NCI-H748 (cell line): ENCODE data around the gene TEX264.

Source experiments
- DNase-seq: peaks from one replicate; lab custom pipeline; 2025; ENCODE audit not compliant: unreplicated experiment; lab: John Stamatoyannopoulos, UW

Gene TEX264

DNA sequence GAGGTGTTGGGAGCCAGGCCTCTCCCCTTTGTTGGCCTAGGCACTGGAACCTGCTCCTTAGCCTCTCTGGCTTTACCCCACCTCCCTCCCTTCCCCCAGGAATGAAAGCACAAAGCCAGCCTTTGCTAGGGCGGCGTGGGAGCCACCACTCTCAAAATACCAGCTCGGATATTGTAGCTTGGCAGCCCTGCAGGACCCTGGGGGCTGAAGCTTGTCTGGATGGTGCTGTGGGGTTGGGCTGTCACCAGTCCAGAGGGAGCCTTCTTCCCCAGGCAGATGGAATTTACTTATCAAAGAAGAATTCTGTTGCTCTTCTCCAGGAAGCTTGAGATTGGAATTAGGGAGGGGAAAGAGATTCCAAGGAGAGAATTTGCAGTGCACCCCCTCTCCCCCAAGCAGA is 20.9 kb downstream of the TEX264 start:
- DNase-seq = no peak

DNA sequence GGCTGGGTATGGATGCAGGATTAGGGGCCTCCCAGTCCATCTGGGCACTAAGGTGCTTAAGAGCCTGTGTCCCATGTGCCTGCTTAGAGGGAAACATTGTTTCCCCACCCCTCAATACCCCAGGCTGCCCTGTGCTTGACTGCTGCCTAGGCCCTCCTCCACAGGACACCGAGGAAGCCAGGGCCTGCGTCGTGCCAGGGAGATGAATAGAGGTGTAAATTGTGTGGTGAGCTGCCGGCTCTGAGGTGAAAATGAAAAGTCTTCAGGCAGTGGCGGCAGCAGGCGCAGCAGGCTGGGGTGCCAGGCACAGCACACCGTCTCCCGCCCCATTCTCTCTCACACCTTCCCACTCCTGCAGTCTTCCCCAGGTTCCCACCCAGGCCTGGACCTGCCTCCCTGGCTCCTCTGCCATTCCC is 21.9 kb downstream of the TEX264 start:
- no peak for DNase-seq

DNA sequence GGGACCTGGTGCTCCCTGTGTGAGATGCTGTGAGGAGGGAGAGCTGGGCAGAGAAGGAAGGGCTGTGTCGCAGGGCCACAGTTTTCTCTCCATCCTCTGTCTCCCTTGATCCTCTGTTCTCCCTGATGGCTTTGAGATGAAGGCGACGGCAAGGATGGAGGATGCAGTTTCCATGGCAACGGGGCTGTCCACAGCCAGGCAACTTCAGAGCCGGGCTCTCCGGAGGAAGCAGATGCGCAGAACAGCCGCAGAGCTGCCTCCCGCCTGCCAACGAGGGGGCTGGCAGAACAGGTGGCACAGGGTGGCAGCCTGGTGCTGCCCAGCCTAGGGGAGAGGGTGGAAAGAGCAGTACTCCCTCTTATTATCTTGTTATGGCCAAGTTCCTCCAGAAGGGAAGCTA is 25.9 kb downstream of the TEX264 start:
- no peak for DNase-seq

DNA sequence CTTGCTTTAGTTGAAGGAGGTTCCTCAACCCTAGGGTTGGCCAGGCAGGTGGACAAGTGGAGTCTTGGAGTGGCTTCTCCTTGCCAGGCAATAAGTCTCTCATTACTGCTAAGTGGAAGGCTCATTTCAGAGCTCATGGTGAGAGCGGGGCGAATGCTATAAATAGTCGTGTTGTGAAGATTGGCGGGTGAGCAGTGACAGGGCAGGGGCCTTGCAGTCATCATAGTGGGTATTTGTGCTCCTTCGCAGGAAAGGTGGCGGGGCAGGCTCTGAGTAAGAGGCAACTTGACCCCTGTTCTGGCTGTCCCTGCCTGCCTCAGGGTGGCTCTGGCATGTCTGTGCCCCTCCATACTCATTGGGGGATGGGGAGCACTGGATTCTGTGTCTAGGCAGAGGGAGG is 27.2 kb downstream of the TEX264 start:
- DNase-seq = no peak

DNA sequence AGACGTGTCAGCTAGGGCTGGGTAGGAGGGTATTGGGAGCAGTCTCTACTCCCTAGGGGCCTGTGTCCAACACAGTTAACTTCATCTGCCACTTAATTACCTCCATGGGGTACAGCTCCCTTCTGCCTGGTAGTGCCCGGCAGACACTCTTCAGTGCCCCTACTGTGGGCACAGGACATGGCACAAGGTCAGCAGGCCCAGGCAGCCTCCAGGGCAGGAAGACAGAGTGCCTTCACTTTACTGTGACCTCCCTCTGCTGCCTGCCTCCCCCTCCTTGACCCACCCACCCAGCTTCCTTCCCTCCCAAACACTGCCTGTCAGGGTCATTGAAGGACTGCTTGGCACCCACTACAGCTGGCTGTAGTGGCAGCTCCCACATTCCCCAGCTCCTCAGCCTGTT is 29.4 kb downstream of the TEX264 start:
- DNase-seq = no peak

DNA sequence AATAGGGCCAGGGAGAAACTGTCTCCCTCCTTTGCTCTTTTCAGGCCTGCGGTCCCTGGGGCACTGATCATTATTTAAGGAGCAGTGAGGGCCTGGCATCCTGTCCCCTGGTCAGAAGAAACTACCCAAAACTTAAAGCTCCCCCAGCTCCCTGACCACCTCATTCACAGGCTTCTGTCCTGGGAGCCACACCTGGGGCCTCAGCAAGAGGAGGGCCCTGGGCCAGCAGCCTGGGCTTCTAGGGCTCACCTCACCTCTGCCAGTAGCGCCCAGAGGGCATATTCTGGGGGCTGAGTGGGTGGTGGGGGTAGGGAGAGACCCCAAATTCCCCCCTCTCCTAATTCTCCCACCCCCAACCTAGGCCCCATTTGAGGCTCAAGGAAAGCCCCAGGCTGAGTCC is 31.1 kb downstream of the TEX264 start:
- DNase-seq = no peak

DNA sequence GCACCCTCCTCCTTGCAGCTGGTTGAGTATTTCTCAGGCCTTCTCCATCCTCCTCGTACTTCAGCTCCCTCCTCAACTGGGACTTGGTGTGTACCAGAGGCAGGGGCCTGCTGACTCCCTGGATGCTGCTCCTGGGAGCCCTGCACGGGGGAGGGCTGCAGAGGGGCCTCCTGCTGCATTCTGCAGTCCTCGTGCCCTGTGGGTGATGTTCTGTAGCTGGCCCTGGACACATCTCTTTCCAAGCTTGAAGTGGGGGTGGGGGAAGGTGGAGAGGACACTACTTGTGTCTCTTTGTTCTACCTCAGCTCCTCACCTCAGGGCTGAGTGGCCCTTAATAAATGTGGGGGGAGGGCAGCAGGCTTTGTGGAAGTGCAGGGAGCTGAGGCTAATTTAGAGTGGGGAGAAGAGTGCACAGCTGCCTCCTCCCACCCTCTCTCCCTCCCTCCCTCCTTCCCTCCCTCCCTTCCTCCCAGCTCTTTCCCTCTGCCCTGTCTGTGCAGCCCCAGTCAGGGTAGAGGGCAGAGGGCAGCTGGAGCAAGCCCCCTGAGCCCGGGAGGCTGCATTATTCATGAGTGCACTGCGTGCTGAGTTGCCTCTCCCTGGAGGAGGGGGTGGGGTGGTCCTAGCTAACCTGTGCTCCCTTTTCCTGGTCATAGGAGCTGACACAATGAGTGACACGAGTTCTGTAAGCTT is 32.2 kb downstream of the TEX264 start:
- DNase-seq = no peak

DNA sequence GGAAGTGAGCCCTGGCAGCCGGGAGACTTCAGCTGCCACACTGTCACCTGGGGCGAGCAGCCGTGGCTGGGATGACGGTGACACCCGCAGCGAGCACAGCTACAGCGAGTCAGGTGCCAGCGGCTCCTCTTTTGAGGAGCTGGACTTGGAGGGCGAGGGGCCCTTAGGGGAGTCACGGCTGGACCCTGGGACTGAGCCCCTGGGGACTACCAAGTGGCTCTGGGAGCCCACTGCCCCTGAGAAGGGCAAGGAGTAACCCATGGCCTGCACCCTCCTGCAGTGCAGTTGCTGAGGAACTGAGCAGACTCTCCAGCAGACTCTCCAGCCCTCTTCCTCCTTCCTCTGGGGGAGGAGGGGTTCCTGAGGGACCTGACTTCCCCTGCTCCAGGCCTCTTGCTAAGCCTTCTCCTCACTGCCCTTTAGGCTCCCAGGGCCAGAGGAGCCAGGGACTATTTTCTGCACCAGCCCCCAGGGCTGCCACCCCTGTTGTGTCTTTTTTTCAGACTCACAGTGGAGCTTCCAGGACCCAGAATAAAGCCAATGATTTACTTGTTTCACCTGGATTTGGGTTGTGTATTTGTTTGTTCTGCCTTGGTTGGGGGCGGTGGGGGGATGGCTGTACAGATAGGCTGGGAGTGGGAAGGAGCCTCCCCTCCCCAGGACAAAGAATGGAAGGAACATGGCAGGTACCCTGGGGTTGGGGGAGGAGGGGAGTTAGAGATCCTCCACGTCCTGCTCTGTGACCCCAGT is 32.9 kb downstream of the TEX264 start:
- no peak for DNase-seq

DNA sequence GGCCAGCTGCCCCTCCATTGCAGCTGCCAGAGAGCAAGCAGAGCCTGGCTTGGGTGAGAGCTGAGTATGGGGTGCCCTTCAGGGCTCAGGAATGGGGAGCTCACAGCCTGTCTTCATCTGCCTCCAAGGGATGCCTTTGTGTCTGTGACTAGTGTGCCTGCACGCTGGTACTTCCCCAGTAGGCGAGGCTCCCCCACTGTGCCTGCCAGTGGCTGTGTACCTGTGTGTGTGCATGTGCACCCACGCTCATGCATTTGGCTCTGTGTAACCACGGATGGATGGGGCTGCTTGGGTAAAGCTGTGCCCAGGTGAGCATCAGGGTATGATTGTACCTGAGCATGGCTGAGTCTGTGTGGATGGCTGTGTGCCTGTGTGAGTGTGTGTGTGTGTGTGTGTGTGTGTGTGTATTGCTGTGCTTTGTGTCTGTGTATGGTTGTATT is 33.5 kb downstream of the TEX264 start:
- no peak for DNase-seq

DNA sequence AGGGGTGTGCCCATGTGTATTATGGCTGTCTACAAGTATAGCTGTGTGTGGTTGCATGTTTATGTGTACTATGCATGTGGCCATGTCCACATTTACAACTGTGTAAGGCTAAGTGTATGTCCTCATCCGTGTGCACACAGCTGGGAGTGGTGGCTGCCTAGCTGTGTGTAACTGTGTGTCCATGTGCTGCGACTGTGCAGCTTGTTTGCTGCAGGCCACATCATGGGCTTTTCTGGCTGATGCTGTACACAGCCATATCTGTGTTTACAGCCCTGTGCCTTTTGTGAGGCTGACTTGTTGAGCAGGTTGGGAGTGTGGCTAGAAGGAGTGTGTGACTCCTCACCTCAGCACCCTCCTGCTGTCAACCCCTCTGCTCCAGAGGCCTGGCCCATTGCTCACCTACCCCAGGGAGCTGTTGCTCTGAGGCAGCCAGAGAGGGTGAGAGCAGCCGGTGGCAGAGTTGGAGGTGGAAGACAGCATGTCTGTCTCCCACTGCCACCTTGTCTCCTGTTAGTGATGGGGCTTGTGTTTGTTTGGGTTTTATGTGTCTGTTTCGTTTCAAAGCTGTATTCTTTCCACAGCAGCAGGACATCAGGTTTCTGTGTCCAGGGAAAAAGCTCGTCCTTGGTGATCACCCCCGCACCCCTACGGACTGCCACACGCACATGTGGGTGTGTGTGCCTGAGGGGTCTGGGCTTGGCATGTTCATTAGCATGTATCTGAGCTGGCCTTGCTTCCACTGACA is 34.4 kb downstream of the TEX264 start:
- no peak for DNase-seq

DNA sequence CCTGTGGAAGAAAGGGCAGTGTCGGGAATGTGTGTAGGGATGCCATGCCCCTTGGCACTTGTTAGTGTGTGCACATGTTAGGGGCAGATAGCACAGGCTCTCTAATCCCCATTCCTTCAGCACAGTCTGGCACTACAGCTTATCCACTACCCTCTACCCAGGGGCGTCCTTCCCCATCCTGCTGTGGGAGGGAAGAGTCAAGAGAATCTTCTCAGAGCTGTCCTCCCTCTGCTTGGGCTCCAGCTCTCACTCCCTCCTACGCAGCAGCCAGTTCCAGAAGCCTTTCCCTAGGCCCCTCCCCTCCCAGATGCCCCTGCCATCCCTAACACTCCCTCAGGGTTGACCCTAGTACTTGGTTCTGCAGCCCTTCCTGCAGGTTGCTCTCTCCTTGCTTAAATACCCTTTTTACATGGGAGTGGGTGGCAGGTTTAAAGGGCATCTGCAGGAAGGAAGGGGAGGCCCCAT is 35.0 kb downstream of the TEX264 start:
- DNase-seq = no peak

DNA sequence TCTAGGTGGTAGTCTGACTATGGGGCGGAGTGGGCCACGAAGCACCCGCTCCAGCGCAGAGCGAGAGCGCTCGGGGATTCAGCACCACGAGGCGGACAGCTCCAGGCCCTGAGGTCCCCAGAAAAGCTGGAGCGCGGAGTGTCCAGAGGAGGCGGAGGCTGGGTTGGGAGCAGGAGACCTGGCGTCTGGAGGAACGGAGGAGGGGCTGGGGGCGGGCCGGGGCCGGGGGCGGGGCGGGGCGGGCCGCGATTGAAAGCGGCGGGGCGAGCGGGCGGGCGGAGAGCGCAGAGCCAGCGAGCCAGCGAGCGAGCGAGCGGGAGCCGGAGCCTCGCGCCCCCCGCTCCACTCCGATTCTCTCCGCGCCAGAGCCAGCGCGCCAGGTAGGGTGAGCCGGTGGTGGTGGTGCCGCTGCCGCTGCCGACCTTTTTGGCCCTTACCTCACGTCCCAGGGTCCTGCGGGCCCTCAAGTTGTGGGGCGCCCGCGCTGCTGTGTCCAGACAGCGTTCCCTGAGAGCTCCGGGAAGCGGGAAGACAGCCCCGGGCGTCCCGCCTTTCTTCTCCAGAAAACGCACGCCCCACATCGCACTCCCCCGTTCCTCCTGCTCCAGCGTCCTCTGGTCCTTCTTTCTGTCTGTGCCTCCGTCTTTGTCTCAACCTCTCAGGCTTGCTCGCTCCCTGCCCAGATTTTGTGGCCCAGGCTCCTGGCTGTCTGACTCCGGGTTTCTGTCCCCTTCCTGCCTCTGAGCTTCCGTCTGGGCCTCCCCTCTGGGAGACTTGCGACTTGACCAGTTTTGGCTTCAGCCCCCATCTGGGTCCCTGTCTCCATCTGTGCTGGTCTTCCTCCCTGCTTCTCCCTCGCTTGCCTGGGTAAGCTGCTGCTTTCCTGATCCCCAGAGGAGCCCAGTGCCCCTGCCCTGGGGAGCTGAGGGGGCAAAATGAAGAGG is 36.0 kb downstream of the TEX264 start, which contains the start of gene GRM2:
GRM2 (plus strand) TSS at position 281 of the 944 bp plus-strand sequence. CDS start 1,916 bp downstream, outside the sequence.
- DNase-seq = peak; percentile 71

DNA sequence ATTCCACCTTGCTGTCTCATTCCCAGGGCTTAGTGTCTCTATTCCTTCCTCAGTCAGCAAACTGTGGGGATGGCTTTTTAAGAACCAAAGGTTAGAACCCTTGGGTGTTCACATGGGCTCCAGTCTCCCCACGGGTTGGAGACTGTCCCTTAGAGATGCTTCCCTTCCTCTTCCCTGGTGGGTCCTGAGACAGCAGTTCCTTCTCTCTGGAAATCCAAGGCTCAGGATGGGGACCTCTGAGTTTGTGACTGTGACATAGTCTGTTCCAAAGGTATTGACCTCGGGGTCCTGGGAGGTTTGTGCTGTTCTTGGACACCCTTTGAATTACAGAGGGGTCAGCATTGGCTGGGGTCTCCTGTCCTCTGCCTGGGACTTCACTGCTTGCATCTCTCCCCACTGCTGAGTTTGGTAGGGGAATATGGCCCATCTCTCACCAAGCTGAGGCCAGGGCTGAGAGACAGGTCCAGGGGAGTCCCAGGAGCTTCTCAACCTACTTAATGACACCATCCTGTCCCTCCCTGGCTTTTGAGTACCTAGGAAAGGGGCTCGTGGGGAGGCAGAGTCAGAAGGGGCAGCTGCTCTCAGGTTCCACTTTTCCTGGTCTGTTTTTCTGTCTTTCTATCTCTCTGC is 37.3 kb downstream of the TEX264 start:
- DNase-seq = no peak

DNA sequence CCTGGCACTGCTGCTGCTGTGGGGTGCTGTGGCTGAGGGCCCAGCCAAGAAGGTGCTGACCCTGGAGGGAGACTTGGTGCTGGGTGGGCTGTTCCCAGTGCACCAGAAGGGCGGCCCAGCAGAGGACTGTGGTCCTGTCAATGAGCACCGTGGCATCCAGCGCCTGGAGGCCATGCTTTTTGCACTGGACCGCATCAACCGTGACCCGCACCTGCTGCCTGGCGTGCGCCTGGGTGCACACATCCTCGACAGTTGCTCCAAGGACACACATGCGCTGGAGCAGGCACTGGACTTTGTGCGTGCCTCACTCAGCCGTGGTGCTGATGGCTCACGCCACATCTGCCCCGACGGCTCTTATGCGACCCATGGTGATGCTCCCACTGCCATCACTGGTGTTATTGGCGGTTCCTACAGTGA is 38.0 kb downstream of the TEX264 start:
- DNase-seq = no peak

DNA sequence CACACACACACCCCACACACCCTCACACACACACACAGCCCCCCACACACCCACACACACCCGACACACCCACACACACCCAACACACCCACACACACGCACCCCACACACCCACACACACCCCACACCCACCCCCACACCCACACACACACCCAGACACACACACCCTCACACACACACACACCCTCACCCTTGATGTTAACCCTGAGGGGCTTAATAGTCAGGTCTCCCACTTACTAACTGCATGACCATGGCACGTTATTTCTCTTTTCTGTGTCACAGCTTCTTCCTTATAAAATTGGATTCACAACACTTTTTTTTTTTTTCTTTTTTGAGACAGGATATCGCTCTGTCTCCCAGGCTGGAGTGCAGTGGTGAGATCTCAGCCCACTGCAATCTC is 38.6 kb downstream of the TEX264 start:
- no peak for DNase-seq

DNA sequence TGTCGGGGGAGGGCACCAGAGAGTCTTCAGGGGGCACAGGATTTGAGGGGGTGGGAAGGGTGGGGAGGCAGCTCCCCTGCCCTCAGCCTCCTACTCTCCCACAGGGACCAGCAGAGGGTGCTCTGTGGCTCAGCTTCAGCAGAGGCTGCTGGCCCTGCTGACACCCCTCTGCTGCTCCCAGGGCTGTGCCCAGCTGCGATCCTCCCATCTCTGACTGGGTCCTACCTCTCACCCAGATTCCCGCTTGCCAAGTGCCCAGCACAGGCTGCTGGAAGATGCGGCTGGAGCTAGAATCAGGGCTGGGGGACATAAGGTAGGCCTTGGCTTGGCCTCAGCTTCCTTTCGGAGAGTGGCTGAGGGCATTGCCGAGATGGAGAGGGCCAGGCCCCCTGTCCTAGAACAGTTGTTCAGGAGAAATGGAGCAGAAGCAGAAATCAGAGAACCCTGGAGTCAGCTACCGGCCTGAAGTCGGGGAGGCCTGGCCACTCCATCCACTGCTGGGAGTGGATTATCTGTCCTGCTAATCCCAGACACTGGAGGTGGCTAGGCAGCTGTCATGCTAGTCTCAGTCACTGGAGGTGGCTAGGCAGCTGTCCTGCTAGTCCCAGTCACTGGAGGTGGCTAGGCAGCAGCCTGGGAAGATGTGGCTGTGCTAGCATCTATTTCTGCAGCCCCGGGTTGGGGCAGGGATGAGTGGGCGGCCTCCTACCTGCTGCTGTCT is 39.7 kb downstream of the TEX264 start:
- no peak for DNase-seq

DNA sequence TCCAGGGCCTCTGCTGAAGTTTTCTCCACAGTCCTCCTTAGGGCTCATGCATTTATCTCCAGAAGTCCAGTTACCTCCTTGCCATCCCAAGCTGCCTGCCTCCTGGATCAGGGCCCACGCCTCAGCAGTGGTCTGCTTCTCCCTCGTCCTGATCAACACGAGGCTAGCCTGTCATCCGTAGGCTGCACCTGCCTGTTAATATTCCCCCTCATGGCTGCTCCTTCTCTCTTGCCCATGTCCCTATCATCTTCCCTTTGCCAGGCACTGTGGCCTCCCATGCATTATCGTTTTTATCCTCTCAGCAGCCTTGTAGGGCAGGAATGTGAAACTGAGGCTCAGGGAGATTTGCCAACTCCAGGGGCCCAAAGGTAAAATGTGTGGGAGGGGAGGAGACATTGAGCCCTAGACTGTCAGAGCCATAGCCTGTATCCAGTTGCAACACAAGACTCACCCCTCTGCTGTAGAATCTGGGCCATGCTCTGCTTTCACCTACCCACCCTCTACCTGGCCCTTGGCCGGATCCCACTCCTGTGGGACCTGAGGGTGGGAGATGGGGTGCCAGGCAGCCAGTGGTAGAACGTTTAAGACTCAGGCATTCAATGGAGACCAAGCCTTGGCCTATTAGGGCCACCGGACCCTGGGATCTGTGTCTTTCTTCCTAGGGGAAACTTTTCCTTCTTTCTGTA is 40.4 kb downstream of the TEX264 start:
- DNase-seq = no peak

DNA sequence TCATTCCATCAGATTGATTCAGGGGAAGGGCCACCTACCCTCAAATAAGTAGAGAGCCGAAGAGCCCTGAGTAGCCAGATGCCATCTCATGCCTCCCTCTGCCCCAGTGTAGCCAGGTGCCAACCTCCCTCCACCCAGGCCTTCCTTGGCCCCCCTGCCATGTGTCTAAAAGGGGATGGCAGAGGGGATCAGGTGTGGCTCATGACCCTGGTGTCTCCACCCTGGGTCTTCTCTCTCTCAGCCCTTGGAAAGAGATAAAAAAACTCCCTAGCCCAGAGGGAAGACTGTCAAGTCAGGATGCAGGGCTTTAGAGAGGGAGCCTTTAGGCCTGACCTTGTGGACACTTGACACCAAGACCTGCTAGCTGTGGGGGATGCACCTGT is 41.0 kb downstream of the TEX264 start:
- no peak for DNase-seq

DNA sequence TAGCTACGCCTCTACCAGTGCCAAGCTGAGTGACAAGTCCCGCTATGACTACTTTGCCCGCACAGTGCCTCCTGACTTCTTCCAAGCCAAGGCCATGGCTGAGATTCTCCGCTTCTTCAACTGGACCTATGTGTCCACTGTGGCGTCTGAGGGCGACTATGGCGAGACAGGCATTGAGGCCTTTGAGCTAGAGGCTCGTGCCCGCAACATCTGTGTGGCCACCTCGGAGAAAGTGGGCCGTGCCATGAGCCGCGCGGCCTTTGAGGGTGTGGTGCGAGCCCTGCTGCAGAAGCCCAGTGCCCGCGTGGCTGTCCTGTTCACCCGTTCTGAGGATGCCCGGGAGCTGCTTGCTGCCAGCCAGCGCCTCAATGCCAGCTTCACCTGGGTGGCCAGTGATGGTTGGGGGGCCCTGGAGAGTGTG is 41.5 kb downstream of the TEX264 start:
- DNase-seq = no peak
